ENCODE data around the gene AMACR. TPM values are rescaled to one million over a fixed set of nuclear protein-coding genes. Genes with fewer than 3 reads are reported as not detected.

AMACR gene
- total and polyA plus RNA-seq, 2 donors from 2014 or later = 155 to 291 TPM

DNA sequence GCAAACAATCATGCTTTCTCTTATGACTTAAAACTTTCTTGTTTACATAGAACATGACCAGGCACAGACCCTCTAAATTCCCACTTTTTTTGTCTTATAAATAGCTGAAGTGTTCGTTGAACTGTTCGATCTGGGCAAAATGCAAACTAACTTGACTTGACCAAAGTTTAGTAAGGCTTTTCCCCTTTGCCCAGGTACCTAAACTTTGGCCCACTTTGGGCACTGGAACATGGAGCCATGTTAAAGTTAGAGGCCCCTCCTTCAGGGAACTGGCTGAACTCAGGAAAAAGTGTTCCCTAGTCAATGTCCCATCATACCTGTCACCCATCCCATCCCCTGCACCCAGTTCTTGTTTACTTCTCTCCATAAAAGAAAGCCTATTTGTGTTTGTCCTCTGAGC, 9.4 kb upstream of the AMACR start:
- H3K36me3 ChIP-seq (ENCODE audit: control insufficient read depth in 2 of 3, insufficient read depth in 3 of 3, low read length in 3 of 3) = no peaks in the 10 kb centered on the region
- H3K9me3 ChIP-seq (ENCODE audit: control insufficient read depth in 2 of 3, insufficient read depth in 1 of 3, low read length in 3 of 3) = no peaks in the 10 kb centered on the region
- H3K27ac ChIP-seq (ENCODE audit: low read depth in 2 of 2, low read length in 2 of 2) = peak overlapping the region in 1 of 2 donors; percentile 32
- TF ChIP-seq, protein P1, sequence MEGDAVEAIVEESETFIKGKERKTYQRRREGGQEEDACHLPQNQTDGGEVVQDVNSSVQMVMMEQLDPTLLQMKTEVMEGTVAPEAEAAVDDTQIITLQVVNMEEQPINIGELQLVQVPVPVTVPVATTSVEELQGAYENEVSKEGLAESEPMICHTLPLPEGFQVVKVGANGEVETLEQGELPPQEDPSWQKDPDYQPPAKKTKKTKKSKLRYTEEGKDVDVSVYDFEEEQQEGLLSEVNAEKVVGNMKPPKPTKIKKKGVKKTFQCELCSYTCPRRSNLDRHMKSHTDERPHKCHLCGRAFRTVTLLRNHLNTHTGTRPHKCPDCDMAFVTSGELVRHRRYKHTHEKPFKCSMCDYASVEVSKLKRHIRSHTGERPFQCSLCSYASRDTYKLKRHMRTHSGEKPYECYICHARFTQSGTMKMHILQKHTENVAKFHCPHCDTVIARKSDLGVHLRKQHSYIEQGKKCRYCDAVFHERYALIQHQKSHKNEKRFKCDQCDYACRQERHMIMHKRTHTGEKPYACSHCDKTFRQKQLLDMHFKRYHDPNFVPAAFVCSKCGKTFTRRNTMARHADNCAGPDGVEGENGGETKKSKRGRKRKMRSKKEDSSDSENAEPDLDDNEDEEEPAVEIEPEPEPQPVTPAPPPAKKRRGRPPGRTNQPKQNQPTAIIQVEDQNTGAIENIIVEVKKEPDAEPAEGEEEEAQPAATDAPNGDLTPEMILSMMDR (IDR thresholded peaks at IDR 0.05; ENCODE audit: borderline replicate concordance, extremely low read depth, insufficient read depth) = no peak
- FAIRE-seq (no peak), DNase-seq (no peak)
- H3K4me1 ChIP-seq (ENCODE audit: control insufficient read depth in 2 of 3, insufficient read depth in 2 of 3, low read depth in 1 of 3, low read length in 3 of 3) = peaks cover 0 to 11% (median 2%) of the 10 kb centered on the region in 3 donors
- H3K9ac ChIP-seq (ENCODE audit: low read length in 3 of 3) = no peak overlapping the region
- H3K27me3 ChIP-seq (ENCODE audit: control insufficient read depth, insufficient read depth, low read length) = no peaks in the 10 kb centered on the region
- intact Hi-C loops (cut with DNase I) = no loop called here
- H3K4me3 ChIP-seq (ENCODE audit: low read length in 3 of 3) = no peak overlapping the region

DNA sequence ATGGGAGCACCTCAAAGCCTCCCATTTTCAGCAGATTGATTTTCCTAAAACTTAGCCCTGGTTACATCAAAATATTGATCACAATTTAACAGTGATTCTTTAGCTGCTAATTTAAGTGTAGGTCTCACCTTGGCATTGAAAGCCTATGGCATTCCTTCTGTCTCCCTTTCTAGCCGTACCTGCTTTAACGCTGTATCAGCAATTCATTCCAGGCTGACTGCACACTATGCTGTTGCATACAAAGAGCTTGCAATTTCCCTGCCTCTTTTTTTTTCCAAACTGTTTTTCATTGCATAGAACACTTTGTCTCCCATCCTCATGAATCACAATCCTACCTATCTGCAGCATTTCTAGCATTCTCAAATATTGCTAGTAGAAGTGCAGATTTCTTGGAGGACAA, 8.9 kb upstream of the AMACR start:
- FAIRE-seq = no peak

DNA sequence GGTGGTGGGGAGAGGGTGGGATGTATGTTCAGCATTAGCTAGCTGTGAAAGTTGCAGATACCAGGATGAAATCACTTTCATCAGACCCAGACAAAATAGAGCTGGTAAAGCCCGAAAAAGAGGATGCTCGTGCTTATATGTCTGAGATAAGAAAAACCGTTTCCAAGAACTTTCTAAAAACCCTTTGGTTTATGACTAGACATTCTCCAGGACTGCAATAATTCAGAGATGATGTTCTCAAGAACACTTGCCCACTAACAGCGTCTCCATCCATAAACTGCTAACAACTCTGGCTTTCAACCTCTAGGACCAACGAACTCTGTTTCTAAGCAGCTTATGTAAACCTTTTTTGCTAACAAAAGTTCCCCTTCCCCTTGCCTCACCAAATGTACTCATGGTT, 8.4 kb upstream of the AMACR start:
- intact Hi-C loops (cut with DNase I) = no loop called here
- FAIRE-seq (no peak), DNase-seq (no peak)
- Histone ChIP-seq H3K27me3 (ENCODE audit: control insufficient read depth, insufficient read depth, low read length) (no peaks in the 10 kb centered on the region), H3K9me3 (ENCODE audit: control insufficient read depth in 2 of 3, insufficient read depth in 1 of 3, low read length in 3 of 3) (no peaks in the 10 kb centered on the region), H3K36me3 (ENCODE audit: control insufficient read depth in 2 of 3, insufficient read depth in 3 of 3, low read length in 3 of 3) (no peaks in the 10 kb centered on the region), H3K27ac (ENCODE audit: low read depth in 2 of 2, low read length in 2 of 2) (no peak overlapping the region), H3K4me3 (ENCODE audit: low read length in 3 of 3) (no peak overlapping the region), H3K9ac (ENCODE audit: low read length in 3 of 3) (no peak overlapping the region), H3K4me1 (ENCODE audit: control insufficient read depth in 2 of 3, insufficient read depth in 2 of 3, low read depth in 1 of 3, low read length in 3 of 3) (peaks cover 0 to 11% (median 2%) of the 10 kb centered on the region in 3 donors)
- TF ChIP-seq, protein P1 (IDR thresholded peaks at IDR 0.05; ENCODE audit: borderline replicate concordance, extremely low read depth, insufficient read depth) = no peak

More for the DNA sequence above, 8.9 kb upstream of the AMACR start:
- peaks cover 0 to 11% (median 2%) of the 10 kb centered on the region in 3 donors for H3K4me1 ChIP-seq (ENCODE audit: control insufficient read depth in 2 of 3, insufficient read depth in 2 of 3, low read depth in 1 of 3, low read length in 3 of 3)
- H3K27ac ChIP-seq (ENCODE audit: low read depth in 2 of 2, low read length in 2 of 2) = no peak overlapping the region
- TF ChIP-seq, protein P1 (IDR thresholded peaks at IDR 0.05; ENCODE audit: borderline replicate concordance, extremely low read depth, insufficient read depth) = no peak
- intact Hi-C loops (cut with DNase I) = no loop called here
- no peak overlapping the region for H3K9ac ChIP-seq (ENCODE audit: low read length in 3 of 3)
- no peaks in the 10 kb centered on the region for H3K9me3 ChIP-seq (ENCODE audit: control insufficient read depth in 2 of 3, insufficient read depth in 1 of 3, low read length in 3 of 3)
- no peak for DNase-seq
- no peaks in the 10 kb centered on the region for H3K27me3 ChIP-seq (ENCODE audit: control insufficient read depth, insufficient read depth, low read length)
- H3K4me3 ChIP-seq (ENCODE audit: low read length in 3 of 3) = no peak overlapping the region
- no peaks in the 10 kb centered on the region for H3K36me3 ChIP-seq (ENCODE audit: control insufficient read depth in 2 of 3, insufficient read depth in 3 of 3, low read length in 3 of 3)
